Activated CD4-positive, alpha-beta T cell treated with anti-CD3 and anti-CD28 coated beads, Interleukin-2, amount 10 ng/mL, durations not matched to agents 7 days and 5 days (primary cell): Measurements from ENCODE around the gene MYBBP1A. TPM values are rescaled to one million over a fixed set of nuclear protein-coding genes. Genes with fewer than 3 reads are reported as not detected.

Source experiments
- CTCF ChIA-PET: fragments of 350-600 bp; sonication (Branson Sonifier 250); formaldehyde crosslinking; loops from one replicate; lab custom pipeline; 2021; ENCODE audit warnings: antibody characterized with exemption; lab: Charles Lee
- POLR2A ChIA-PET: fragments of 350-600 bp; sonication (Branson Sonifier 250); formaldehyde crosslinking; loops from one replicate; lab custom pipeline; 2021; ENCODE audit warnings: antibody characterized with exemption; lab: Charles Lee
- DNase-seq: peaks from one replicate; pipeline ENCODE4 v3.0.0-alpha.2; 2020
- H3K27ac Mint-ChIP-seq: one replicate; pipeline ENCODE4 v1.8.0; 2021; ENCODE audit warnings: mild to moderate bottlenecking, moderate library complexity, mixed read lengths
- H3K27me3 Mint-ChIP-seq: one replicate; pipeline ENCODE4 v1.8.0; 2021; ENCODE audit warnings: mixed read lengths
- H3K36me3 Mint-ChIP-seq: one replicate; pipeline ENCODE4 v1.8.0; 2021; ENCODE audit warnings: low read depth, mixed read lengths
- H3K4me1 Mint-ChIP-seq: one replicate; pipeline ENCODE4 v1.8.0; 2021; ENCODE audit warnings: mixed read lengths
- H3K4me3 Mint-ChIP-seq: one replicate; pipeline ENCODE4 v1.8.0; 2021; ENCODE audit warnings: mild to moderate bottlenecking, moderate library complexity, mixed read lengths
- H3K9me3 Mint-ChIP-seq: one replicate; pipeline ENCODE4 v1.8.0; 2021; ENCODE audit warnings: mixed read lengths
- total RNA-seq, 2 experiments: library from RNA; stranded (reverse); gene quantifications; one replicate each; pipeline ENCODE4 v1.2.3, GENCODE V29; 2021

The MYBBP1A gene
- total RNA-seq, 2 experiments from 2014 or later = 58.0 to 59.0 TPM

DNA sequence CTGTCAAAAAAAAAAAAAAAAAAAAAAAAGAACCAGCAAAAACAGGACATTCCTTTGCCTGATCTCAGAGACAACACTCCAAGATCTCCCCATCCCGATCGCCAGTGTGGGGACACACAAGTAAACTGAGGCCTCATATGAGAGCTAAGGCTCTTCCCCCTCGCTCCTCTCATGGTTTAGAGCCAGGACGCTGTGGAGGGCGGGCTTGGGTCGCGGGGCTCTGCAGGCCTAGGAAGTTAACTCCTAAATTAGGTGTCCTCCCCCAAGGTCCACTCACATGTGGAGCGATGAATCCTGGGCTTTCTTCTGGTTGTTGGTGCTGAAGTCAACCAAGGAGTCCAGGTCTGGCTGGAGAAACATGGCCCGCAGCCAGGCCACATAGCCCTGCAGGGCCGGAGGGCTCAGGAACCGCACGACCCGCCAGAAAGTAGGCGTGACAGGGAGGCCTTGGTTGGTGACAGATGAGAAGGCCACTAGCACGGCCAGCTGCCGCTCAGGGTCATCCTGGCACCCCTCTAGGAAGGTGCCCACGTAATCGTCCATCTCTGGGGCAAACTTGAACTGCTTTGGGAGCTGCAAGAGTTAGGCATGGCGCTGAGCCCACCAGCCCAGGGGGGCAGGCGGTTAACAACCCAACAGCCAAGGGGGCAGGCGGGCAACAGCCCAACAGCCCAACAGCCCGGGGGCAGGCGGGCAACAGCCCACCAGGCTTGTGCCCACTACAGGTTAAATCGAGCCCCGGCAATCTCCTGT is 5.2 kb downstream of the MYBBP1A start:
- no peak for DNase-seq
- H3K27me3 Mint-ChIP-seq = no peaks in the 10 kb centered on the region
- peaks cover 15% of the 10 kb centered on the region for H3K4me1 Mint-ChIP-seq
- peaks cover 24% of the 10 kb centered on the region for H3K36me3 Mint-ChIP-seq
- CTCF ChIA-PET = interaction anchor here (0.6 to 1.3 kb wide), 2 partner anchors 10 to 350 kb away, joined by 3 read pairs; partner anchors contain the start of gene GGT6
- no peak overlapping the region for H3K4me3 Mint-ChIP-seq
- no peak overlapping the region for H3K27ac Mint-ChIP-seq
- H3K9me3 Mint-ChIP-seq = no peaks in the 10 kb centered on the region
- POLR2A ChIA-PET = interaction anchor here (0.6 kb wide), 1 partner anchor 160 kb away, joined by 5 read pairs; no protein-coding TSS in a partner anchor

GRCh38 chr17:4548721-4549531 is 6.3 kb downstream of the MYBBP1A start:
- Mint-ChIP-seq H3K4me1 (peaks cover 7% of the 10 kb centered on the region), H3K27ac (no peak overlapping the region), H3K36me3 (peaks cover 21% of the 10 kb centered on the region), H3K4me3 (no peak overlapping the region), H3K9me3 (no peaks in the 10 kb centered on the region), H3K27me3 (no peaks in the 10 kb centered on the region)
- POLR2A ChIA-PET = no interaction called here
- no peak for DNase-seq
- CTCF ChIA-PET = interaction anchor here (0.5 to 0.6 kb wide), 2 partner anchors 126 to 349 kb away, joined by 3 read pairs; no protein-coding TSS in a partner anchor

DNA sequence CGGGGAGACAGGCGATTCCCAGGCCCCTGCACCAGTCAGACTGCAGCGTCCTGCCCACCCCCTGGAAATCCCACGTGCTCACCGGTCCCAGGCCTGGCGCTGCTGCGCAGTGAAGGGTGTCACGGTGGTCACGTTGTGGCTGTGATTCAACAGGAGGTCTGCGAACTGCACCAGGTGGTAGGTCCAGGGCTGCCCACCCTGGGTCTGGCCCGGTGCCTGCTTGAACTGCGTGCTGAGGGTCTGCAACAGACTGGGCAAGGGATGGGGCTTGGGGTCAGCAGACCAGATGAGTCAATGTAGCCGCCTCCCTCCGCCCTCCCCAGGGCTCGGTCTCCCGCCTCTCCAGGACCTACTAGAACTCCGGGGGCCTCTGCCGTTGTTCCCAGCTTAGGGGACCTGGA is 7.1 kb downstream of the MYBBP1A start:
- ChIA-PET POLR2A (no interaction called here), CTCF (no interaction called here)
- no peak for DNase-seq
- Mint-ChIP-seq H3K9me3 (no peaks in the 10 kb centered on the region), H3K27me3 (no peaks in the 10 kb centered on the region), H3K36me3 (peaks cover 21% of the 10 kb centered on the region), H3K4me1 (peaks cover 2% of the 10 kb centered on the region), H3K4me3 (no peak overlapping the region), H3K27ac (no peak overlapping the region)

- no peak for DNase-seq
- Mint-ChIP-seq H3K27me3 (no peaks in the 10 kb centered on the region), H3K27ac (no peak overlapping the region), H3K9me3 (no peaks in the 10 kb centered on the region), H3K4me3 (no peak overlapping the region), H3K36me3 (peaks cover 22% of the 10 kb centered on the region), H3K4me1 (peaks cover 2% of the 10 kb centered on the region)
- POLR2A ChIA-PET = no interaction called here
- CTCF ChIA-PET = interaction anchor here (0.6 kb wide), 2 partner anchors 18 to 54 kb away, joined by 3 to 5 read pairs; no protein-coding TSS in a partner anchor
Observed at GRCh38 chr17:4547118-4547906, 7.9 kb downstream of the MYBBP1A start.

- no peak overlapping the region for H3K27ac Mint-ChIP-seq
- POLR2A ChIA-PET = no interaction called here
- no peak for DNase-seq
- H3K4me1 Mint-ChIP-seq = no peaks in the 10 kb centered on the region
- no peak overlapping the region for H3K4me3 Mint-ChIP-seq
- H3K27me3 Mint-ChIP-seq = no peaks in the 10 kb centered on the region
- CTCF ChIA-PET = no interaction called here
- H3K9me3 Mint-ChIP-seq = no peaks in the 10 kb centered on the region
- H3K36me3 Mint-ChIP-seq = peaks cover 12% of the 10 kb centered on the region
Observed at GRCh38 chr17:4545217-4545951, 9.8 kb downstream of the MYBBP1A start.

DNA sequence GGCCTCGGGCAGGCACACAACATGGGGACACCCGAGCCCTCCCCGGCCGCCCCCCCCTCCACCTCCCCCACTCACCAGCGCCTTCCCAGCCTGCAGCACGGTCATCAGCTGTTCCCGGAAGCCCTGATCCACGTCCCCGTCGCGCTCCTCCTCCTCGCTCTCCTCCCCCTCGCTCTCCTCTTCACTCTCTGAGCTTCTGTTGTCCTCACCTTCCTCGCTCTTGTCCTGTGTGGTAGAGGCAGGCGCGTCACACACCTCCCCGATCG is 10.3 kb downstream of the MYBBP1A start:
- H3K27me3 Mint-ChIP-seq = no peaks in the 10 kb centered on the region
- peaks cover 9% of the 10 kb centered on the region for H3K36me3 Mint-ChIP-seq
- ChIA-PET POLR2A (no interaction called here), CTCF (interaction anchor here (1.5 kb wide), 1 partner anchor 22 kb away, joined by 4 read pairs; no protein-coding TSS in a partner anchor)
- H3K4me3 Mint-ChIP-seq = no peak overlapping the region
- no peaks in the 10 kb centered on the region for H3K9me3 Mint-ChIP-seq
- no peaks in the 10 kb centered on the region for H3K4me1 Mint-ChIP-seq
- DNase-seq = no peak
- H3K27ac Mint-ChIP-seq = no peak overlapping the region

- H3K9me3 Mint-ChIP-seq = no peaks in the 10 kb centered on the region
- no peak overlapping the region for H3K4me3 Mint-ChIP-seq
- no peak overlapping the region for H3K27ac Mint-ChIP-seq
- CTCF ChIA-PET = interaction anchor here (1.5 kb wide), 1 partner anchor 23 kb away, joined by 4 read pairs; no protein-coding TSS in a partner anchor
- POLR2A ChIA-PET = no interaction called here
- no peaks in the 10 kb centered on the region for H3K4me1 Mint-ChIP-seq
- H3K36me3 Mint-ChIP-seq = peaks cover 12% of the 10 kb centered on the region
- H3K27me3 Mint-ChIP-seq = no peaks in the 10 kb centered on the region
- no peak for DNase-seq
Observed at GRCh38 chr17:4544135-4544950, 10.8 kb downstream of the MYBBP1A start.

DNA sequence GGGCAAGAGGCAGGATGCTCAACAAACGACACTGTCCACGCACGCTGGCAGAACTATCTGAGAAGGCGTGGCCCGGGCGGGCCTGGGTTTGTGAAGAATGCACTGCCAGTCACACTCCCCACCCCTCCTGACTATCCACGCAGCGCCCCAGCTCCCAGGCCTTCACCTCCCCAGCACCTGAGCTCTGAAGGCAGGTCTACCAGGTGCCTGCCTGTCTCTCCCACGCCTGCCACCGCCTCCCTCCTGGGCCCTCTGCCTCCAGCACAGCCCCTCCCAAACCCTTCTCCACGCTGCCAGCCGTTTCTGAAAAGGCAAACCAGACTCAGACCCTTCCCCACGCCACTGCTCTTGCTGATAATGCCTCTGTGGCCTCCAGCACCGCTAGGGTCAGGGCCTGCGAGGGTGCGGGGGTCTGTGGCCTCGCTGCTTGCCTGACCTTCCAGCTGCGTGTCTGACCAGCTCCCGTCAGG is 11.6 kb downstream of the MYBBP1A start:
- no peaks in the 10 kb centered on the region for H3K9me3 Mint-ChIP-seq
- H3K27me3 Mint-ChIP-seq = no peaks in the 10 kb centered on the region
- H3K4me3 Mint-ChIP-seq = no peak overlapping the region
- no peak for DNase-seq
- H3K4me1 Mint-ChIP-seq = no peaks in the 10 kb centered on the region
- peaks cover 12% of the 10 kb centered on the region for H3K36me3 Mint-ChIP-seq
- POLR2A ChIA-PET = no interaction called here
- CTCF ChIA-PET = interaction anchor here (1.5 kb wide), 1 partner anchor 24 kb away, joined by 4 read pairs; no protein-coding TSS in a partner anchor
- no peak overlapping the region for H3K27ac Mint-ChIP-seq

- Mint-ChIP-seq H3K27me3 (no peaks in the 10 kb centered on the region), H3K4me1 (no peaks in the 10 kb centered on the region), H3K27ac (no peak overlapping the region)
Observed at GRCh38 chr17:4542726-4543191, 12.4 kb downstream of the MYBBP1A start.

GRCh38 chr17:4542003-4542725 is 13.0 kb downstream of the MYBBP1A start:
- peaks cover 10% of the 10 kb centered on the region for H3K36me3 Mint-ChIP-seq
- H3K9me3 Mint-ChIP-seq = no peaks in the 10 kb centered on the region
- no peaks in the 10 kb centered on the region for H3K27me3 Mint-ChIP-seq
- DNase-seq = no peak
- no peak overlapping the region for H3K27ac Mint-ChIP-seq
- no peak overlapping the region for H3K4me3 Mint-ChIP-seq
- CTCF ChIA-PET = no interaction called here
- no peaks in the 10 kb centered on the region for H3K4me1 Mint-ChIP-seq
- POLR2A ChIA-PET = no interaction called here

More at GRCh38 chr17:4542726-4543191, 12.4 kb downstream of the MYBBP1A start:
- H3K4me3 Mint-ChIP-seq = no peak overlapping the region
- peaks cover 12% of the 10 kb centered on the region for H3K36me3 Mint-ChIP-seq
- POLR2A ChIA-PET = no interaction called here
- no peak for DNase-seq
- CTCF ChIA-PET = no interaction called here
- H3K9me3 Mint-ChIP-seq = no peaks in the 10 kb centered on the region
